ENCODE results near the gene SLC38A8. TPM values are rescaled to one million over a fixed set of nuclear protein-coding genes. Genes with fewer than 3 reads are reported as not detected.

Gene SLC38A8
- total and polyA plus RNA-seq, 2 experiments from 2014 or later, result not detected

- Histone ChIP-seq H3K36me3 (no peaks in the 10 kb centered on the region), H3K4me3 (no peak overlapping the region), H3K9me3 (ENCODE audit: low read depth) (no peaks in the 10 kb centered on the region), H3K27ac (no peak overlapping the region), H3K4me1 (ENCODE audit: low read depth) (no peaks in the 10 kb centered on the region), H3K27me3 (peaks cover 12% of the 10 kb centered on the region)
- no peak for DNase-seq (ENCODE audit: low read depth in 1 of 2, low spot score in 1 of 2)
- TF ChIP-seq CTCF (IDR thresholded peaks at IDR 0.05; ENCODE audit: low read depth, low read length), result no peak
Observed at GRCh38 chr16:83966153-83966696, 76.4 kb downstream of the SLC38A8 start.

DNA sequence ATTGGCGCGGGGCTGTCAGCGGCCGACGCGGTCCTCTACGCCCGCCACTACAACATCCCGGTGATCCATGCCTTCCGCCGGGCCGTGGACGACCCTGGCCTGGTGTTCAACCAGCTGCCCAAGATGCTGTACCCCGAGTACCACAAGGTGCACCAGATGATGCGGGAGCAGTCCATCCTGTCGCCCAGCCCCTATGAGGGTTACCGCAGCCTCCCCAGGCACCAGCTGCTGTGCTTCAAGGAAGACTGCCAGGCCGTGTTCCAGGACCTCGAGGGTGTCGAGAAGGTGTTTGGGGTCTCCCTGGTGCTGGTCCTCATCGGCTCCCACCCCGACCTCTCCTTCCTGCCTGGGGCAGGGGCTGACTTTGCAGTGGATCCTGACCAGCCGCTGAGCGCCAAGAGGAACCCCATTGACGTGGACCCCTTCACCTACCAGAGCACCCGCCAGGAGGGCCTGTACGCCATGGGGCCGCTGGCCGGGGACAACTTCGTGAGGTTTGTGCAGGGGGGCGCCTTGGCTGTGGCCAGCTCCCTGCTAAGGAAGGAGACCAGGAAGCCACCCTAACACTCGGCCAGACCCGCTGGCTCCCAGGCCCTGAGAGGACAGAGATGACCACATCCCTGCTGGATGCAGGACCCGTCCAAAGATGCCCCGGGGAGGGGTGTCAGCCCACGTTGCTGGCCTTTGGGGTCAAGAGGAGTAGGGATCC, 77.0 kb downstream of the SLC38A8 start:
- peaks cover 12% of the 10 kb centered on the region for H3K27me3 ChIP-seq
- TF ChIP-seq CTCF (IDR thresholded peaks at IDR 0.05; ENCODE audit: low read depth, low read length), result no peak
- H3K4me1 ChIP-seq (ENCODE audit: low read depth), result no peaks in the 10 kb centered on the region
- H3K27ac ChIP-seq, result no peak overlapping the region
- no peak for DNase-seq (ENCODE audit: low read depth in 1 of 2, low spot score in 1 of 2)
- no peaks in the 10 kb centered on the region for H3K36me3 ChIP-seq
- H3K4me3 ChIP-seq, result no peak overlapping the region
- no peaks in the 10 kb centered on the region for H3K9me3 ChIP-seq (ENCODE audit: low read depth)

GRCh38 chr16:83964684-83965443, 77.7 kb downstream of the SLC38A8 start:
- TF ChIP-seq CTCF (IDR thresholded peaks at IDR 0.05; ENCODE audit: low read depth, low read length), result no peak
- DNase-seq (ENCODE audit: low read depth in 1 of 2, low spot score in 1 of 2), result no peak
- Histone ChIP-seq H3K4me1 (ENCODE audit: low read depth) (no peaks in the 10 kb centered on the region), H3K36me3 (no peaks in the 10 kb centered on the region), H3K27me3 (peaks cover 12% of the 10 kb centered on the region), H3K4me3 (no peak overlapping the region), H3K27ac (no peak overlapping the region), H3K9me3 (ENCODE audit: low read depth) (no peaks in the 10 kb centered on the region)

GRCh38 chr16:83963277-83964119, 79.1 kb downstream of the SLC38A8 start:
- no peak for DNase-seq (ENCODE audit: low read depth in 1 of 2, low spot score in 1 of 2)
- Histone ChIP-seq H3K4me1 (ENCODE audit: low read depth) (no peaks in the 10 kb centered on the region), H3K36me3 (no peaks in the 10 kb centered on the region), H3K27me3 (no peaks in the 10 kb centered on the region), H3K27ac (no peak overlapping the region), H3K4me3 (no peak overlapping the region), H3K9me3 (ENCODE audit: low read depth) (no peaks in the 10 kb centered on the region)
- TF ChIP-seq CTCF (IDR thresholded peaks at IDR 0.05; ENCODE audit: low read depth, low read length), result no peak

DNA sequence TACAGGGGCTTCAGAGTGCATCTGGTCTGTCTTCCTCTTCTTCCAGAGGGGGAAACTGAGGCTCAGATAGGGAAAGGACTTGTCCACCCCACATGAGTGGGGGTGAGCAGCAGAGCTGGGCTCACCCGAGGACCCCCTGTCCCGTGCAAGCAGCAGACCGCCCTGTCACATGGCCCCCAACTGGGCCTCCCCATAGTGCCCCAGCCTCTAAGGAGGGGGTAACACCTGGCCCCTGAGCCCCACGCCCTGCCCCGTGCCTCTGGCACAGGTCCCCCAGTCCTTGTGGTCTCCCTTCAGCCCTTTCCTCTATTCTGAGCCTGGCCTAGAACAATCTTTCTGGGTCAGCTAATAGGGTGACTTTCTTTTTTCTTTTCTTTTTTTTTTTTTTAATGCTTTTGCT, 81.0 kb downstream of the SLC38A8 start:
- Histone ChIP-seq H3K4me3 (no peak overlapping the region), H3K27me3 (no peaks in the 10 kb centered on the region)
- DNase-seq (ENCODE audit: low read depth in 1 of 2, low spot score in 1 of 2), result no peak

More for the DNA sequence above, 81.0 kb downstream of the SLC38A8 start:
- H3K9me3 ChIP-seq (ENCODE audit: low read depth), result no peaks in the 10 kb centered on the region
- TF ChIP-seq CTCF (IDR thresholded peaks at IDR 0.05; ENCODE audit: low read depth, low read length), result no peak
- no peaks in the 10 kb centered on the region for H3K36me3 ChIP-seq
- no peaks in the 10 kb centered on the region for H3K4me1 ChIP-seq (ENCODE audit: low read depth)
- no peak overlapping the region for H3K27ac ChIP-seq

All from cardiac muscle cell (in vitro differentiated cells and primary cell).